Frontal cortex (tissue), 4 donors: ENCODE results near the gene FAU. TPM values are rescaled to one million over a fixed set of nuclear protein-coding genes. Genes with fewer than 3 reads are reported as not detected.

Experiments
- DNase-seq, 2 donors: peaks; one replicate each; pipeline ENCODE4 v3.0.0; 2012; ENCODE audit warnings: low spot score in 2 of 2
- FAIRE-seq: peaks from 2 replicates; lab custom pipeline; 2012; peaks lifted over from hg19 to GRCh38; lab: Jason Lieb, UNC
- small RNA-seq: library from RNA; depleted of rRNA; stranded (forward); fragments of <200 nt; gene quantifications from one replicate; pipeline ENCODE3, GENCODE V24; 2014
- total RNA-seq: library from RNA; depleted of rRNA; stranded (reverse); fragments of >200 nt; gene quantifications from one replicate; pipeline ENCODE4 v1.2.3, GENCODE V29; 2014
- donor health status: control.
- donor health status: control.
- donor health status: control.

FAU gene
- total RNA-seq, 1 donor from 2014 or later, result 251 TPM

DNA sequence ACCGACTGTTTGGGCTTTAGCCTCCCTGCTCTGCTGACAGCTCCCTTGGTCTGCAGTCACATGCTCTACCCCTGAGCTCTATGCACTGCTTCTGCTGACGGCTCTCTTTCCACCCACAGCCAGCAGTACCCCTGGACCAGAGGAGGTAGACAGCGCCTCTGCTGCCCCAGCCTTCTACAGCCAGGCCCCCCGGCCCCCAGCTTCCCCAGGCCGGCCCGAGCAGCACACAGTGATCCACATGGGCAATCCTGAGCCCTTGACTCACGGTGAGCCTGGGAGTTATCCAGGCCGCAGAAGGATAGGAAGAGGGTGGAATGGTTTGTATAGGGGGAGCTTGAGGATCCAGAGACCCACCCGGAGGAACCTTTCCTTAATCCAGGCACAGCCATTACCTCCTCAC, 35.1 kb downstream of the FAU start:
- FAIRE-seq (no peak), DNase-seq (no peak)

DNA sequence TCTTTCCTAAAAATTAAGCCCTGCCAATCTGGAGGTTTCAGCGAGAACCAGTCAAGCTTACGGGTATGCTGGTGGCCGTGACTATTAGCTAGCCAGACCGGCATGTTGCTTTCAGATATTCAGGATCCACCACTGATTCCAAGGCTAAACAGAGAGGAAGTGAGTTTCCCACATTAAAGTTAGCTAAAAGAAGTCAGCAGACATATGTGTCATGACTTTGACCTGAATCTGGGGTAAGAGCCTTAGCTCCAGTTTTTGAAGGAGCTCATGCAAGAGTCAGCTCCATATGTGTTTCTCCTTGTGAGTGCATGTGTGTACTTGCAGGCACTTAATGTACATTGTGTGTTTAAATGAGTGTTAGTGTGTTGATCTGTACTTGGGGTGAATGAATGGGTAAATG, 36.5 kb downstream of the FAU start:
- FAIRE-seq, result no peak
- no peak for DNase-seq

GRCh38 chr11:65084598-65085375, 37.1 kb downstream of the FAU start:
- no peak for FAIRE-seq
- DNase-seq, result no peak

GRCh38 chr11:65083834-65084597, 37.9 kb downstream of the FAU start, which contains the start of the genes CDCA5 and ZFPL1:
Gene CDCA5, minus strand, starts transcription at chr11:65084040. Its CDS starts 62 bp downstream, at chr11:65083978.
Gene ZFPL1, plus strand, starts transcription at chr11:65084222. Its CDS starts 477 bp downstream, at chr11:65084699.
- peak; percentile 97 to 99 for DNase-seq
- no peak for FAIRE-seq

- no peak for DNase-seq
- FAIRE-seq, result no peak
Measured at GRCh38 chr11:65083134-65083833, 38.6 kb downstream of the FAU start.

DNA sequence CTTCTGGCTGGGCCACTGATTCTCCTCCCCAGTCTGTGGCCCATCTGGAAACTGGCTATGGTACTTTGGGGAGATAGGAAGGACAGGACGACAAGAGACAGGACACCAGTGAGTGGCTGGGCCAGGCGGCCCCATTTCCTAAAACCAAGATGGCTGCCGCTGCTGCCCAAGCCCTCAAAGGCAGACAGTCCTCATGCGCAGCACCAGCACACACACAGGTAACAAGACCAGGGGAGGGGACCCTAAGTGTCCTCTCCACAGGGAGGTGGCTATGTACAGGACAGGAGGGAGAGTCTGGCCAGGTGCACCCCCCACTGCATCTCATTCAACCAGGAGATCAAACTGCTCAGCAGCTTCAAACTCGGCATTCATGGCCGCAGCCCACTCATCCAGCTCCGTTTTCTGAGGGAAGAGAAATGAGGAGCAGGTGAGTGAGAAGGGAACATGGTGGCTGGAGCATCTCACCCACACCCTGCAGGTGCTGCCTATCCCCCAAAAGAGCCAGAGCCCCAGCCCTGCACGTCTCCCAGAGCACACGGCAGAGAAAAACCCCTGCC, 43.1 kb downstream of the FAU start:
- no peak for DNase-seq
- FAIRE-seq, result no peak

DNA sequence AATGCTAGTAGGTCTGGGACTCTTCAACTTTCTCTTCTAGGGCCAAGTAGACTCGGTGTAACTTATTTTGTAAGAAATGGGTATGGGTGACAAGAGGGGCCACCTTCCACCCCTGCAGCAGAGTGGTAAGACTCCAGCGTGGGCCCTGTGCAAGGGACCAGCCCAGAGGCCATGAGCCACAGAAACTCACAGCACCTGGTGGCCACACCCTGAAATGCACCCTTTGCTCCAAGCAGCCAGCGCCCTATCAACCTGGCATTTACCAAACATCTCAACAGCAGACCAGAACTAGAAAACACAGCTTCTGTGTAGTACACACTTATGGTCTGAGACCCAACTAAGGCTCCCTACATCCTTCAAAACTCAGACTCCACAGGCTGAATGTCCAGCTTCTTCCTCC, 43.8 kb downstream of the FAU start:
- FAIRE-seq (no peak), DNase-seq (no peak)

DNA sequence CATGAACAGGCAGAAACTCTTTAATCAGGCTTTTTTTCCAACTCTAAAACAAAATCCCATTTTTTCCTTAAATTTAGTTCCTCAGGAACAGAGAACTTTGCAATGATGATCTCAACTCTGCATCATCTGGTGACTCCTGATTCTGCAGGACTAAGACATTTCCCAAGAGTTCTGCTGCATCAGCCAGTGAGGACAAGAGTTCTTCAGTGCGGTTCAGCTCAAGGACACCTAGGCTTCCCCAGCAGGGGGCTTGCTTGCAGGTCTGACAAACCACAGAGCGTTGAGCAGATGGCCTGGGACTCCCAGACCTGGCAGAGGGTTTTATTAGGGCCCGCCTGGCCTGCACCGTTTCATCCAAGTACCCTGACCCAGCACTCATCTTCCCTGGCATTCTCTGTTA, 44.5 kb downstream of the FAU start:
- FAIRE-seq (no peak), DNase-seq (no peak)

DNA sequence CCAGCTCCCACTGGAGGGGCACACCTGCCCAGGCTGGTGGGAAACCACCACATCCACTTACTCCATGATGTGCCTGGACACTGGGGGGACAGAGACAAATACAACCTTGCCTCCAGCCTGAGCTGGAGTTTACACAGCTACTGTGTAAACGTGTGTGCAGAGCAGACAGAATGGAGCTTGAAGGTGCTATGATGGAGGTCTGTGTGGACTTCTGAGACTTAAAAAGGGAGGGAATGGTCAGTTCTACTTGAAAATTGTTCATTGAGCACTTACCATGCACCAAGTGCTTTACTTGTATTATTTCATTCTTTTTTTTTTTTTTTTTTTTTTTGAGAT, 49.3 kb downstream of the FAU start:
- DNase-seq, result no peak
- FAIRE-seq, result no peak

GRCh38 chr11:65071907-65072630, 49.9 kb downstream of the FAU start:
- DNase-seq (no peak), FAIRE-seq (no peak)

Small RNAs within 50 kb of the gene (small RNA-seq; reads per million reads assigned to genes)
- gene HIGD1AP10 (not detected), gene PDCL2P2 (not detected), gene RNU2-23P (4.4 reads per million, percentile 91 among the genes with 10 or more reads in this experiment)

Other genes with a start within 250 kb of the FAU start
- 23.6 TPM for gene EHD1, start 243.5 kb downstream of the FAU start, total RNA-seq
- gene ATG2A, start 204.9 kb downstream of the FAU start, total RNA-seq, result 7.3 TPM
- gene PPP2R5B, start 197.4 kb downstream of the FAU start, total RNA-seq, result 27.3 TPM
- not detected for gene GPHA2, start 186.2 kb downstream of the FAU start, total RNA-seq
- not detected for gene MAJIN, start 150.0 kb downstream of the FAU start, total RNA-seq
- not detected for gene BATF2, start 125.2 kb downstream of the FAU start, total RNA-seq
- gene ARL2, start 108.0 kb downstream of the FAU start, total RNA-seq, result 50.5 TPM
- gene SNX15, start 94.7 kb downstream of the FAU start, total RNA-seq, result 17.9 TPM
- 5.7 TPM for gene SAC3D1, start 80.9 kb downstream of the FAU start, total RNA-seq
- 4.1 TPM for gene NAALADL1, start 63.6 kb downstream of the FAU start, total RNA-seq
- gene CDCA5, start 38.1 kb downstream of the FAU start, total RNA-seq, result 1.6 TPM
- 11.8 TPM for gene ZFPL1, start 37.9 kb downstream of the FAU start, total RNA-seq
- gene VPS51, start 25.9 kb downstream of the FAU start, total RNA-seq, result 229 TPM
- 54.6 TPM for gene TM7SF2, start 10.3 kb downstream of the FAU start, total RNA-seq
- 6.1 TPM for gene ZNHIT2, start 4.4 kb downstream of the FAU start, total RNA-seq
- 29.3 TPM for gene MRPL49, start 187 bp upstream of the FAU start, total RNA-seq
- gene SYVN1, start 12.4 kb upstream of the FAU start, total RNA-seq, result 7.7 TPM
- gene SPDYC, start 48.1 kb upstream of the FAU start, total RNA-seq, result not detected
- 48.5 TPM for gene CAPN1, start 59.8 kb upstream of the FAU start, total RNA-seq
- 2.9 TPM for gene POLA2, start 139.8 kb upstream of the FAU start, total RNA-seq
- 6.1 TPM for gene CDC42EP2, start 192.7 kb upstream of the FAU start, total RNA-seq
- 17.5 TPM for gene DPF2, start 211.7 kb upstream of the FAU start, total RNA-seq
- 5.3 TPM for gene TIGD3, start 232.6 kb upstream of the FAU start, total RNA-seq